Thyroid gland (tissue), 4 donors: ENCODE data around the gene PAPPA2. TPM values are rescaled to one million over a fixed set of nuclear protein-coding genes. Genes with fewer than 3 reads are reported as not detected.

ENCODE experiments used
- DNase-seq, 2 donors: peaks; one replicate each; pipeline ENCODE4 v3.0.0-alpha.2; 2019
- H3K27ac ChIP-seq, 3 donors: fragments of 200-600 bp; sonication (generic); 1 replicate in 2 of 3; 2 replicates in 1 of 3; pipeline ENCODE4 v1.5.1; 2016 to 2019; ENCODE audit warnings: mild to moderate bottlenecking in 1 of 3, moderate library complexity in 1 of 3
- H3K27me3 ChIP-seq: fragments of 200-600 bp; sonication (generic); one replicate; pipeline ENCODE4 v1.5.1; 2019
- H3K36me3 ChIP-seq, 2 donors: fragments of 200-600 bp; sonication (generic); one replicate each; pipeline ENCODE4 v1.5.1; 2016 to 2019
- H3K4me1 ChIP-seq, 2 donors: fragments of 200-600 bp; sonication (generic); one replicate each; pipeline ENCODE4 v1.5.1; 2017 to 2019
- H3K4me3 ChIP-seq, 3 donors: fragments of 200-600 bp; sonication (generic); replicated peaks in 1 of 3; 1 replicate in 2 of 3; 2 replicates in 1 of 3; pipeline ENCODE4 v1.5.1; 2016; ENCODE audit warnings: mild to moderate bottlenecking in 1 of 3
- H3K9me3 ChIP-seq: fragments of 200-600 bp; sonication (generic); one replicate; pipeline ENCODE4 v1.5.1; 2017
- CTCF ChIP-seq, 6 experiments: fragments of 200-600 bp in 3 of 6; fragments of 450-650 bp in 3 of 6; sonication (generic) in 3 of 6; IDR thresholded peaks; one replicate each; pipeline ENCODE4 v1.5.1; 2016 to 2019; ENCODE audit warnings: antibody characterized with exemption in 6 of 6, mild to moderate bottlenecking in 2 of 6, inconsistent platforms in 1 of 6, moderate library complexity in 1 of 6
- POLR2A ChIP-seq, 2 donors: fragments of 450-650 bp; IDR thresholded peaks; one replicate each; pipeline ENCODE4 v1.6.1; 2017; ENCODE audit warnings: antibody characterized with exemption in 2 of 2, mild to moderate bottlenecking in 2 of 2, moderate library complexity in 1 of 2
- WGBS, 2 donors: methylation state at CpG; one replicate each; pipeline ENCODE4 v1.1.5; 2017; 5-methylcytosine and 5-hydroxymethylcytosine counted together
- intact Hi-C: fragments of 100-400 bp; cut with DNase I; formaldehyde crosslinking; loops from one replicate; pipeline ENCODE4 v1.15.1; 2023
- total RNA-seq, 4 donors: library from RNA; depleted of rRNA; stranded (reverse); fragments of >200 nt; gene quantifications; one replicate each; pipeline ENCODE4 v1.2.3, GENCODE V29; 2016

Gene PAPPA2
- total RNA-seq, 4 donors from 2014 or later, result 1.1 to 2.7 (median 1.6) TPM

GRCh38 chr1:176456795-176457194 lies 6.2 kb upstream of the PAPPA2 start:
- Histone ChIP-seq H3K36me3 (no peaks in the 10 kb centered on the region), H3K27me3 (no peaks in the 10 kb centered on the region), H3K9me3 (no peaks in the 10 kb centered on the region), H3K4me3 (no peak overlapping the region), H3K27ac (no peak overlapping the region), H3K4me1 (no peaks in the 10 kb centered on the region)
- no peak for DNase-seq
- intact Hi-C loops, result no loop called here
- TF ChIP-seq CTCF (IDR thresholded peaks at IDR 0.05) (no peak), POLR2A (IDR thresholded peaks at IDR 0.05) (no peak)
- 83% methylated on average over 8 of the region's 8 CpGs for WGBS, 2 donors

GRCh38 chr1:176460544-176461336 lies 2.2 kb upstream of the PAPPA2 start:
- no peak for TF ChIP-seq CTCF (IDR thresholded peaks at IDR 0.05)
- H3K4me3 ChIP-seq, result no peak overlapping the region
- no peaks in the 10 kb centered on the region for H3K27me3 ChIP-seq
- 48 to 58% methylated on average over 2 of the region's 2 CpGs for WGBS, 2 donors
- no peak for DNase-seq
- no peaks in the 10 kb centered on the region for H3K36me3 ChIP-seq
- no peak overlapping the region for H3K27ac ChIP-seq
- intact Hi-C loops, result no loop called here
- no peaks in the 10 kb centered on the region for H3K4me1 ChIP-seq
- H3K9me3 ChIP-seq, result no peaks in the 10 kb centered on the region

GRCh38 chr1:176461576-176461975 lies 1.4 kb upstream of the PAPPA2 start:
- no peak overlapping the region for H3K4me3 ChIP-seq
- WGBS, 2 donors, result 78 to 93% methylated on average over 1 of the region's 1 CpG
- H3K27me3 ChIP-seq, result no peaks in the 10 kb centered on the region
- H3K36me3 ChIP-seq, result no peaks in the 10 kb centered on the region
- no peaks in the 10 kb centered on the region for H3K4me1 ChIP-seq
- intact Hi-C loops, result no loop called here
- TF ChIP-seq CTCF (IDR thresholded peaks at IDR 0.05) (no peak), POLR2A (IDR thresholded peaks at IDR 0.05) (no peak)
- no peaks in the 10 kb centered on the region for H3K9me3 ChIP-seq
- no peak for DNase-seq
- no peak overlapping the region for H3K27ac ChIP-seq

GRCh38 chr1:176466514-176466913 lies 3.5 kb downstream of the PAPPA2 start:
- intact Hi-C loops, result no loop called here
- no peaks in the 10 kb centered on the region for H3K9me3 ChIP-seq
- TF ChIP-seq POLR2A (IDR thresholded peaks at IDR 0.05) (no peak), CTCF (IDR thresholded peaks at IDR 0.05) (peak in 1 of 6 experiments; percentile 18)
- DNase-seq, result no peak
- no peak overlapping the region for H3K4me3 ChIP-seq
- H3K27ac ChIP-seq, result no peak overlapping the region
- no peaks in the 10 kb centered on the region for H3K4me1 ChIP-seq
- H3K36me3 ChIP-seq, result no peaks in the 10 kb centered on the region
- H3K27me3 ChIP-seq, result no peaks in the 10 kb centered on the region
- 32 to 36% methylated on average over 3 of the region's 3 CpGs for WGBS, 2 donors

- WGBS, 2 donors, result 62 to 70% methylated on average over 6 to 7 of the region's 7 CpGs
- no peak overlapping the region for H3K4me3 ChIP-seq
- H3K4me1 ChIP-seq, result no peaks in the 10 kb centered on the region
- no peaks in the 10 kb centered on the region for H3K9me3 ChIP-seq
- no peak overlapping the region for H3K27ac ChIP-seq
- intact Hi-C loops, result no loop called here
- TF ChIP-seq CTCF (IDR thresholded peaks at IDR 0.05) (no peak), POLR2A (IDR thresholded peaks at IDR 0.05) (no peak)
- no peaks in the 10 kb centered on the region for H3K36me3 ChIP-seq
- no peak for DNase-seq
- no peaks in the 10 kb centered on the region for H3K27me3 ChIP-seq
These were observed 6.6 kb downstream of the PAPPA2 start for GRCh38 chr1:176469450-176470010.
